ENCODE measurements around the gene LRRN4CL. TPM values are rescaled to one million over a fixed set of nuclear protein-coding genes. Genes with fewer than 3 reads are reported as not detected.

The LRRN4CL gene
- total and polyA plus RNA-seq, 9 of the 15 experiments (the other 6 are each of a cell fraction or from before 2014, with no cell fraction given) = 0.03 to 0.11 (median 0.05) TPM; not detected in 4

DNA sequence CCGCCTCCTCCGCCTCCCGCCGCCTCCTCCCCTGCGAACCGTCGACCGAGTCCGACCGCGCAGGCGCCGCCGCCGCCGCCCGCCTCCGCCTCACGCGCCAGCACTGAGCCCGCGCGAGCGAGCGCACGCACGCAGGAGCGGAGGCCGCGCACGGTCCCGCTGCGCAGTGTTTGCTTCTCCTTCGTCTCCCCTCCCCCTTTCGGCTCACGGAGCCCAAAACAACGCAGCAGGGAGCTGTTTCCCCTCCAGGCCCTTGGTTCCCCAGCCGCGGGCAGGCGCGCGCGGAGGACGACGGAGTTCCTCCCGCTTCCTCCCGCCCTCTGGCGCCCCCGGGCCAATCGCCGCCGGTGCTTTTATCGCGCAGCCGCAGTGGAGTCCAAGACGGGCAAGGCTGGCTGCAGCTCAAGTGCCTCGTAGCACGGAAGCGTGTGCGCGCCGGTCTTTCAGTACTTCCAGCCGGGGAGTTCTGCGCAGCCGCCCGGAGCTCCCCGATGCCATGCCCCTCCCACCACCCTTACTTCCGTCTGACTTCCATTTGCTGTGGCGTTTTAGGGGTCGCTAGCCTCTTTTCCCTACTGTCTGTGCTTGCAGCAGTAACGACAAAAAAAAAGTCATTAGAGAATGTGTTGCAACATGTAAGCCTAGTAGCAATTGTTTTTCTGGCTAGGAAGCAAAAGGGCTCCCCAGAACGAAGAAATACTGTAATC lies 38.0 kb upstream of the LRRN4CL start, which contains the start of gene HNRNPUL2 (continued):
- TF ChIP-seq ATF1 (CRISPR knock-in tag; IDR thresholded peaks at IDR 0.05) = no peak
- TF ChIP-seq ATF1 (tag; IDR thresholded peaks at IDR 0.05) = peak; percentile 72
- peak; percentile 89 for TF ChIP-seq MEIS2 (IDR thresholded peaks at IDR 0.05; ENCODE audit: partially characterized antibody)
- 0 out of 2 replicates have a peak, but pooled peaks have one; percentile 37 for TF ChIP-seq MYNN (IDR thresholded peaks at IDR 0.05)
- no peak for TF ChIP-seq MYNN (CRISPR knock-in tag; IDR thresholded peaks at IDR 0.05)
- no peak; the same call in 1 of the 2 replicates for TF ChIP-seq ZNF263 (CRISPR knock-in tag; IDR thresholded peaks at IDR 0.05; ENCODE audit: borderline replicate concordance)
- peak; percentile 88; the same call in 1 of the 2 replicates for TF ChIP-seq MTA3 (IDR thresholded peaks at IDR 0.05; ENCODE audit: borderline replicate concordance)
- TF ChIP-seq ZNF384 (IDR thresholded peaks at IDR 0.05; ENCODE audit: low read depth, low read length) = peak; percentile 70
- TF ChIP-seq FOXA3 (CRISPR knock-in tag; conservative IDR thresholded peaks at IDR 0.05 in 1 of 2, IDR thresholded peaks at IDR 0.05 in 1 of 2) = no peak; a peak in 1 of 4 replicates
- no peak for TF ChIP-seq ZNF444 (CRISPR knock-in tag; IDR thresholded peaks at IDR 0.05)
- peak; percentile 93 for TF ChIP-seq CCNT2 (IDR thresholded peaks at IDR 0.05; ENCODE audit: borderline replicate concordance, extremely low read depth, insufficient read length, low read depth, low read length)
- peak; percentile 74 for TF ChIP-seq TBP (optimal IDR thresholded peaks at IDR 0.05; ENCODE audit: low read depth, low read length)
- TF ChIP-seq, protein P1, sequence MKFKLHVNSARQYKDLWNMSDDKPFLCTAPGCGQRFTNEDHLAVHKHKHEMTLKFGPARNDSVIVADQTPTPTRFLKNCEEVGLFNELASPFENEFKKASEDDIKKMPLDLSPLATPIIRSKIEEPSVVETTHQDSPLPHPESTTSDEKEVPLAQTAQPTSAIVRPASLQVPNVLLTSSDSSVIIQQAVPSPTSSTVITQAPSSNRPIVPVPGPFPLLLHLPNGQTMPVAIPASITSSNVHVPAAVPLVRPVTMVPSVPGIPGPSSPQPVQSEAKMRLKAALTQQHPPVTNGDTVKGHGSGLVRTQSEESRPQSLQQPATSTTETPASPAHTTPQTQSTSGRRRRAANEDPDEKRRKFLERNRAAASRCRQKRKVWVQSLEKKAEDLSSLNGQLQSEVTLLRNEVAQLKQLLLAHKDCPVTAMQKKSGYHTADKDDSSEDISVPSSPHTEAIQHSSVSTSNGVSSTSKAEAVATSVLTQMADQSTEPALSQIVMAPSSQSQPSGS (CRISPR knock-in tag; IDR thresholded peaks at IDR 0.05) = no peak
- TF ChIP-seq SAFB (IDR thresholded peaks at IDR 0.05; ENCODE audit: borderline replicate concordance, low read depth, low read length) = no peak
- TF ChIP-seq, protein P2, sequence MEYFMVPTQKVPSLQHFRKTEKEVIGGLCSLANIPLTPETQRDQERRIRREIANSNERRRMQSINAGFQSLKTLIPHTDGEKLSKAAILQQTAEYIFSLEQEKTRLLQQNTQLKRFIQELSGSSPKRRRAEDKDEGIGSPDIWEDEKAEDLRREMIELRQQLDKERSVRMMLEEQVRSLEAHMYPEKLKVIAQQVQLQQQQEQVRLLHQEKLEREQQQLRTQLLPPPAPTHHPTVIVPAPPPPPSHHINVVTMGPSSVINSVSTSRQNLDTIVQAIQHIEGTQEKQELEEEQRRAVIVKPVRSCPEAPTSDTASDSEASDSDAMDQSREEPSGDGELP (CRISPR knock-in tag; IDR thresholded peaks at IDR 0.05; ENCODE audit: borderline replicate concordance) = peak; percentile 84
- TF ChIP-seq, protein P3, sequence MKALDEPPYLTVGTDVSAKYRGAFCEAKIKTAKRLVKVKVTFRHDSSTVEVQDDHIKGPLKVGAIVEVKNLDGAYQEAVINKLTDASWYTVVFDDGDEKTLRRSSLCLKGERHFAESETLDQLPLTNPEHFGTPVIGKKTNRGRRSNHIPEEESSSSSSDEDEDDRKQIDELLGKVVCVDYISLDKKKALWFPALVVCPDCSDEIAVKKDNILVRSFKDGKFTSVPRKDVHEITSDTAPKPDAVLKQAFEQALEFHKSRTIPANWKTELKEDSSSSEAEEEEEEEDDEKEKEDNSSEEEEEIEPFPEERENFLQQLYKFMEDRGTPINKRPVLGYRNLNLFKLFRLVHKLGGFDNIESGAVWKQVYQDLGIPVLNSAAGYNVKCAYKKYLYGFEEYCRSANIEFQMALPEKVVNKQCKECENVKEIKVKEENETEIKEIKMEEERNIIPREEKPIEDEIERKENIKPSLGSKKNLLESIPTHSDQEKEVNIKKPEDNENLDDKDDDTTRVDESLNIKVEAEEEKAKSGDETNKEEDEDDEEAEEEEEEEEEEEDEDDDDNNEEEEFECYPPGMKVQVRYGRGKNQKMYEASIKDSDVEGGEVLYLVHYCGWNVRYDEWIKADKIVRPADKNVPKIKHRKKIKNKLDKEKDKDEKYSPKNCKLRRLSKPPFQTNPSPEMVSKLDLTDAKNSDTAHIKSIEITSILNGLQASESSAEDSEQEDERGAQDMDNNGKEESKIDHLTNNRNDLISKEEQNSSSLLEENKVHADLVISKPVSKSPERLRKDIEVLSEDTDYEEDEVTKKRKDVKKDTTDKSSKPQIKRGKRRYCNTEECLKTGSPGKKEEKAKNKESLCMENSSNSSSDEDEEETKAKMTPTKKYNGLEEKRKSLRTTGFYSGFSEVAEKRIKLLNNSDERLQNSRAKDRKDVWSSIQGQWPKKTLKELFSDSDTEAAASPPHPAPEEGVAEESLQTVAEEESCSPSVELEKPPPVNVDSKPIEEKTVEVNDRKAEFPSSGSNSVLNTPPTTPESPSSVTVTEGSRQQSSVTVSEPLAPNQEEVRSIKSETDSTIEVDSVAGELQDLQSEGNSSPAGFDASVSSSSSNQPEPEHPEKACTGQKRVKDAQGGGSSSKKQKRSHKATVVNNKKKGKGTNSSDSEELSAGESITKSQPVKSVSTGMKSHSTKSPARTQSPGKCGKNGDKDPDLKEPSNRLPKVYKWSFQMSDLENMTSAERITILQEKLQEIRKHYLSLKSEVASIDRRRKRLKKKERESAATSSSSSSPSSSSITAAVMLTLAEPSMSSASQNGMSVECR (CRISPR knock-in tag; IDR thresholded peaks at IDR 0.05) = peak; percentile 94; the same call in 1 of the 2 replicates
- no peak; the same call in 1 of the 2 replicates for TF ChIP-seq ARID1B (IDR thresholded peaks at IDR 0.05)
- no peak for TF ChIP-seq MYBL2 (IDR thresholded peaks at IDR 0.05; ENCODE audit: low read depth)
- no peak for TF ChIP-seq MYBL2 (CRISPR knock-in tag; IDR thresholded peaks at IDR 0.05; ENCODE audit: borderline replicate concordance)
- TF ChIP-seq KDM1A (IDR thresholded peaks at IDR 0.05) = no peak
- peak; percentile 33; the same call in 1 of the 2 replicates for TF ChIP-seq ZNF436 (CRISPR knock-in tag; IDR thresholded peaks at IDR 0.05)
- no peak for TF ChIP-seq ZNF146 (CRISPR knock-in tag; IDR thresholded peaks at IDR 0.05; ENCODE audit: unreplicated experiment)
- 0 out of 2 replicates have a peak, but pooled peaks have one; percentile 47 for TF ChIP-seq NBN (IDR thresholded peaks at IDR 0.05; ENCODE audit: low read depth)

All from K562 (cell line).